Measurements from ENCODE around the gene MYO6. TPM values are rescaled to one million over a fixed set of nuclear protein-coding genes. Genes with fewer than 3 reads are reported as not detected.

MYO6 gene
- total and polyA plus RNA-seq, 2 of the 8 experiments (the other 6 are each of a cell fraction or from before 2014, with no cell fraction given) = 8.3 to 21.9 TPM

- TF ChIP-seq E2F6 (IDR thresholded peaks at IDR 0.05) (no peak), POLR2AphosphoS5 (IDR thresholded peaks at IDR 0.05; ENCODE audit: low read depth, low read length) (no peak), USF2 (IDR thresholded peaks at IDR 0.05; ENCODE audit: low read length) (no peak), CBX8 (IDR thresholded peaks at IDR 0.05; ENCODE audit: borderline replicate concordance, low read depth, low read length) (no peak), TBP (IDR thresholded peaks at IDR 0.05; ENCODE audit: low read depth, low read length) (no peak)
Measured at GRCh38 chr6:75762063-75762462, 13.0 kb downstream of the MYO6 start (continued).

Measured in H1 (cell line).